Measurements from ENCODE around the gene IQGAP2. TPM values are rescaled to one million over a fixed set of nuclear protein-coding genes. Genes with fewer than 3 reads are reported as not detected.

The IQGAP2 gene
- total and polyA plus RNA-seq, 9 of the 15 experiments (the other 6 are each of a cell fraction or from before 2014, with no cell fraction given), result 8.7 to 23.2 (median 17.4) TPM

GRCh38 chr5:76379855-76380254 is 23.2 kb upstream of the IQGAP2 start:
- Histone ChIP-seq H3K27ac (ENCODE audit: extremely low read depth, low read depth, low read length) (no peak overlapping the region), H3K36me3 (ENCODE audit: control insufficient read depth, insufficient read depth, low read length) (no peaks in the 10 kb centered on the region), H3K9me3 (replicated peaks; ENCODE audit: control insufficient read depth, insufficient read depth, low read depth, low read length) (no peaks in the 10 kb centered on the region), H3K4me3 (no peak overlapping the region), H3K27me3 (ENCODE audit: control insufficient read depth in 2 of 2, insufficient read depth in 2 of 2, low read length in 2 of 2) (no peaks in the 10 kb centered on the region), H4K20me1 (replicated peaks; ENCODE audit: control insufficient read depth, insufficient read depth, low read length) (no peaks in the 10 kb centered on the region), H3K4me1 (replicated peaks in 1 of 2; ENCODE audit: control insufficient read depth in 2 of 2, insufficient read depth in 2 of 2, low read length in 2 of 2) (peaks cover 5 to 22% of the 10 kb centered on the region in 2 experiments; a peak in 3 of 5 replicates), H2AFZ (ENCODE audit: low read depth, low read length) (no peak overlapping the region), H3K4me2 (ENCODE audit: insufficient read depth, low read length) (no peak overlapping the region), H3K9me1 (ENCODE audit: control insufficient read depth, insufficient read depth, low read length) (no peaks in the 10 kb centered on the region), H3K79me2 (ENCODE audit: control insufficient read depth, insufficient read depth, low read length) (no peaks in the 10 kb centered on the region), H3K9ac (ENCODE audit: insufficient read depth in 1 of 2, low read depth in 2 of 2, low read length in 2 of 2) (no peak overlapping the region)
- intact Hi-C loops (cut with micrococcal nuclease), result no loop called here
- no peak for DNase-seq (ENCODE audit: extremely low read depth in 1 of 4, low spot score in 3 of 4)
- CTCF ChIA-PET (ENCODE audit: low intra/inter-chr PET ratio), result no interaction called here
- in situ Hi-C loops (cut with MboI), result no loop called here
- no peak for ATAC-seq
- POLR2A ChIA-PET, result no interaction called here
- 15% methylated on average over 1 of the region's 1 CpG for WGBS (ENCODE audit: insufficient coverage, low coverage, missing lambda C conversion rate)
- no peak for FAIRE-seq
- no TSS peak for BruUV-seq (replicated peaks)
- TF ChIP-seq UBTF (IDR thresholded peaks at IDR 0.05; ENCODE audit: borderline replicate concordance in 1 of 2, low read depth in 2 of 2, low read length in 2 of 2), result no peak
- TF ChIP-seq EHMT2 (IDR thresholded peaks at IDR 0.05), result no peak
- no peak for TF ChIP-seq ZSCAN32 (CRISPR knock-in tag; IDR thresholded peaks at IDR 0.05)
- TF ChIP-seq HDGF (IDR thresholded peaks at IDR 0.05), result no peak
- TF ChIP-seq XRCC4 (IDR thresholded peaks at IDR 0.05; ENCODE audit: extremely low read depth, insufficient read depth, insufficient read length), result no peak
- TF ChIP-seq ZNF140 (CRISPR knock-in tag; IDR thresholded peaks at IDR 0.05), result no peak
- TF ChIP-seq MAFG (tag; conservative IDR thresholded peaks at IDR 0.05), result no peak
- TF ChIP-seq SMC3 (conservative IDR thresholded peaks at IDR 0.05; ENCODE audit: insufficient read depth, low read depth, low read length), result no peak
- TF ChIP-seq THRA (IDR thresholded peaks at IDR 0.05), result no peak
- no peak for TF ChIP-seq DPF2 (IDR thresholded peaks at IDR 0.05)
- TF ChIP-seq MXD1 (CRISPR knock-in tag; IDR thresholded peaks at IDR 0.05; ENCODE audit: borderline replicate concordance, poor library complexity, severe bottlenecking), result no peak
- no peak for TF ChIP-seq HDAC3 (IDR thresholded peaks at IDR 0.05; ENCODE audit: borderline replicate concordance, partially characterized antibody)
- TF ChIP-seq CBX5 (IDR thresholded peaks at IDR 0.05; ENCODE audit: borderline replicate concordance, low read depth), result no peak
- TF ChIP-seq FOXO4 (CRISPR knock-in tag; IDR thresholded peaks at IDR 0.05), result no peak
- TF ChIP-seq ZNF764 (CRISPR knock-in tag; IDR thresholded peaks at IDR 0.05; ENCODE audit: low read depth), result no peak
